SHP77 (cell line): ENCODE measurements around the gene NACC2.
A peak's percentile ranks its signal among the peaks of the same experiment; 100 is the strongest.

Source experiments
- DNase-seq, 2 experiments: peaks; one replicate each; lab custom pipeline; 2025; lab: John Stamatoyannopoulos, UW

Gene NACC2

DNA sequence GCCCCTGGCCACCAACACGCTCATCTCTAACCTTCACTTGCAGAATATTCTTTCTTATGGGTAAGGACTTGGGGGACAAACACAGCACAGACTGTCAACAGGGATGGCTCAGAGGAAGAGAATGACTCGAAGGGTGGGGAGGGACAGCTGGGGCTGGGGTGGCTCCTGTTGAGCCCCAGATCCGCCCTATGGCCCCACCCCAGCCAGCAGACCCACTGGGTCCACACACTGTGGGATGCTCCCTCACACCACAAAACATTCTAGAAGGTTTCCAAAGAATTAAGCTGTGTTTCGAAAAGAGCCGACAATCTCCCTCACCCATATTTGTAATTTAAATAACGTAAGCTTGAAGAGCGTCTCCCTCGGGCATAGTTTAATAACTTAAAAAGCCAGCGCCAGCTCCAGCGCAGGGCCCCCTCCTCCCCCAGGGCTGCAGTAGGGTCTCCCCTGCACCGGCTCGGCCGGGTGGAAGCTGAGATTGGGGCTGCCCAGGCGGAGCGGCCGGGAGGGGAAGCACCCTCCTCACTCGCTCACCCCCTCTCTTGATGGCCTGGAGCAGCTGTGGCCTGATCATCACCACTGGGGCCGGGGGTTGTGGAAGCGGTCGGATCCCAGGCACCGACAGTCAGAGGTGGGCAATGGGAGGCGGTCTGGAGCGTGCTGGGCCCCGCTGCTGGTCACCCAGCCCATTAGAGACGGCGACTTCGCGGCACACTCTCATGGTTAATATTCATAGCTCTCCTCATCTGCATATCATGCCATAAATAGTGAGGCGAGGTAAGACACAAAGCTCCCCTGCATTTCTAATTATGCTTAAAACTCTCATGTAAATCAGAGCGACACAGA is 37.6 kb downstream of the NACC2 start:
- no peak for DNase-seq

DNA sequence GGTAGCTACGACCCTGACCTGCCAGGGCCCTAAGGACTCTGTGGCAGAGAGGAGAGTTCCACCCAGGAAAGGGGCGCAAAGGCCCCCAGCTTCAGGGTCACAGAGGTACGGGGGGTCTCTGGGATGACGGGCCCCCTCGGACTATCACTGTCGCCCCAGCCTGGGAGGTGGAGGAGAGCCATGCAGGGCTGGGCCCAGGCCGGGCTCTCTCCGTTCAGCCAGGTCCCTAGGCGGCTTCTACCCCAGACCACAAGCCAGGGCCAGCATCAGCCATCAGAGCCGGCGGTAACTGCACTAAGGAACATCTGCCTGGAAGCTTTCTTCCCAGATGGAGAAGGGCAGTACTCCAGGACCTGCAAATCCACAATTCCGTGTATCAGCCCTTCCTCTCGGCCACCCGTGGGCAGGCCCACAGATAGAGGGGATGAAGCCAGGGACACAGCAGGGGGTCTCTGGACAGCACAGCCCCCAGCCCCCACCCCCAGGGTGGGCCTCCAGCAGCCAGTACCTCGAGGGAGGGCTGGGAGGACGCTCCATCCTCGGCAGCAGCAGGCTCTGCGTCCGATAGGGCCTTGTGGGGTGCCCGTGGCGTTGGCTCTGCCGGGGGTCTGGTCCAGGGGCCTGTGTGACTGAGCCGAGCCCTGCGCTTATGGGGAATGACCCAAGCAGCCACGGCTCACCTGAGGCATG is 38.4 kb downstream of the NACC2 start:
- no peak for DNase-seq

DNA sequence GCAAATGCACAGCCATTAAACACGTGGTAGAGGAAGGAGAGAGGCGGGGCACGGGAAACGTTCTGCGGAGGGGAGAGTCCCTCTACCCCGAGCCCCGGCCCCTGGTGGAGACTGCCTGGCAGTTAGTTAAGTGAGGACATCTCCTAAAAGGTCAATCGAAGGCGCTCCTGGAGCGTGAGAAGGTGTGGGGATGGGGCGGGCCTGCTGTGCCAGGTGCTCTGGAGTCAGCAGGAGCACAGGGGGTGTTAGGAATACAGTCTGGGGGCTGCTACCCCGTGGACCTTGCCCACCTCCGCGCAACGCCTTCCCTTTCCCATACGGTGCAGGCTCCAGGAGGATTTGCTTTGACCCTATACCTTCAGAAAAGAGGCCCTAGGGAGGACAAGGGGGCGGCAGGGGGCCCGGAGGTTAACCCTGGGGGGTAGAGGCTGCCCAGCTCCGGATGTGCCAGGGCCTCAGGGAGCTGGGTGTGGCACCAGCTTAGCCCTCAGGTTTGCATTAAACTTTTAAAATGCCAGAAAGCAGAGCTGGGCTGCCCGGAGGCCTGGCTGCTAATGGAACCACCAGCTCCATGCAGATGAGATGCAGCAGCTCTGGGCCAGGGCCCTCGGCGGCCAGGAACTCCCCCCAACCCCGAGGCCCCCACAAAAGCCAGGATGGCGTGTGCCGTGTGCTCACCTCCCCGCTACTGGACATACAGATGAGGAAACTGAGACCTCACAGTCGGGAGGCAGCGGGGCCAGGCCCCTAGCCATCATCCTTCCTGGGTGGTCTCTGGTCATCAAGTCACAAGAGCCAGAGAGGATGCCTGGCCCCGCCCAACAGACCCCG is 39.2 kb downstream of the NACC2 start:
- no peak for DNase-seq

DNA sequence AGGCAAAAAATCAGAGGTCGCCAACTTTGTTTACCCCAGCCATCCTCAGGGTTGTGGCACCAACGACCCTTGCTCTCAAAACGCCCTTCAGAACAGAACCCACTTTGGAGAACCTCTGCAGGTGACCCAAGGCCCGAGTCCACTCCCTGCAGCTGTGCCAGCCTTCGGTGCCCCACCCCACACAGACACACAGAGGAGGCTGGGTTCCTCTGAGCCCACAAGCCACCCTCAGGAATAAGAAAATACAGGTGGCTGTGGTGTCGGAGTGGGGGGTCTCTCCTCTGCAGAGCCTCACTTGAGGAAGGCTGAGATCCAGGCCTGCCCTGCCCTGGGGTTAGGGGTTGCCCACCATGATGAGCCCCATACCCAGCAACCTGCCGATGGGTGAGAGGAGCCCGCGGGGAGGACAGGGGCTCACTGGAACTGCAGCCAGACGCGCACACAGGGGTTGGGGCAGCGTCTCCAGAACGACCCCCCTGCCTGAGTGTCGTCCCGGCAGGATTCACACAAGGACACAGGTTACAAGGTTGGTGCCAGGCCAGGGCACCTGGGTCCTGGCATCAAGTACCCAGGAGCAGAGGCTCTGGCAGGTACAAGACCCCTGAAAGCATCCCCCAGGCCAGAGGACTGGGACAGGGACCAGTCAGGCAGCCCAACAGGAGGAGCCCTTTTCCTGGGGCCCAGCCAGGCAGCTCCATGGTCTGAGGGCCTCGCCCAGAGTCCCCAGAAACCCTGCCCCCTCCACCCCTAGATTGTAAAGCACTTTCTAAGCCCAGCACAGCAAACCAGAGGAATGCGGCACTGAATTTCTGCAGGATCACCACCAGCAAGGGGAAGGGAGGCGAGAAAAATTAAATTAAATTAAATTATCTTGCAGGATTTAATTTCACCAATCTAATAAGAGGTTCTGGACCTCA is 40.0 kb downstream of the NACC2 start:
- no peak for DNase-seq

DNA sequence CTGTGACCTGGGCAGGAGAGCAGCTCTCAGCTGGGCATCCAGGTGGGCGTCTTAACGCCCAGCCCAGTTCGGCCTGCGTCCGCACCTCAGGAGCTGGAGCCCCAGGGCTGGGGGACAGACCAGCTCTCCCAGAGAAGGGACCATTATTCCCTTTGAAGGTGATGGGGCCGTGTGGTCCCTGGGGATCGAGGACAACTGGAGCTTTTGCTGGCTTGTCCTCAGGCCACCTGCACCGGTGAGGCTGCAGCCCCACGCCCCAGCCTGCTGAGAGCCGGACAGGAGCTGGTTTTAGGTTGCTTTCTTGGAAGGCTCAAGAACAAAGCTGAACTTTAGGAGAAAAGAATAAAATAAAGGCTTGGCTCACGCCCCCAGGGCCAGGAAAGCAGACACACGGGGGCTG is 40.9 kb downstream of the NACC2 start:
- DNase-seq: no peak

DNA sequence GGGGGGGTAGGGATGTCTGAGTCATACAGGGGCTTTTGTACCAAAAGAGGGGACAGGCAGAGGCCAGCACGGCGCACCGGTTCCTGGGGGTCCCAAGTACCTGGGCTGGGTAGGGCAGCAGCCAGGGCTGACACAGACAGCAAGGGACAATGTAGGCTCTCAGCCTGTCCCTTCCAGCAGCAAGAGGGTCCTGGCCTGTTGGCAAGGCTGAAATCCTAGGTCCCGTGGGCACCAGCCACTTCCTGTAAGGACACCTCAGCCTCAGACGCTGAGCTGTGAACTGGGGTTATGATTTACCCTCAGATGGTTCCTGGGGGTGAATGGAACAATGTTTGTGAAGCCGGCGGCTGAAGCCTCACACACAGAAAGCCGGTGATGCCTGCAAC is 41.3 kb downstream of the NACC2 start:
- no peak for DNase-seq

DNA sequence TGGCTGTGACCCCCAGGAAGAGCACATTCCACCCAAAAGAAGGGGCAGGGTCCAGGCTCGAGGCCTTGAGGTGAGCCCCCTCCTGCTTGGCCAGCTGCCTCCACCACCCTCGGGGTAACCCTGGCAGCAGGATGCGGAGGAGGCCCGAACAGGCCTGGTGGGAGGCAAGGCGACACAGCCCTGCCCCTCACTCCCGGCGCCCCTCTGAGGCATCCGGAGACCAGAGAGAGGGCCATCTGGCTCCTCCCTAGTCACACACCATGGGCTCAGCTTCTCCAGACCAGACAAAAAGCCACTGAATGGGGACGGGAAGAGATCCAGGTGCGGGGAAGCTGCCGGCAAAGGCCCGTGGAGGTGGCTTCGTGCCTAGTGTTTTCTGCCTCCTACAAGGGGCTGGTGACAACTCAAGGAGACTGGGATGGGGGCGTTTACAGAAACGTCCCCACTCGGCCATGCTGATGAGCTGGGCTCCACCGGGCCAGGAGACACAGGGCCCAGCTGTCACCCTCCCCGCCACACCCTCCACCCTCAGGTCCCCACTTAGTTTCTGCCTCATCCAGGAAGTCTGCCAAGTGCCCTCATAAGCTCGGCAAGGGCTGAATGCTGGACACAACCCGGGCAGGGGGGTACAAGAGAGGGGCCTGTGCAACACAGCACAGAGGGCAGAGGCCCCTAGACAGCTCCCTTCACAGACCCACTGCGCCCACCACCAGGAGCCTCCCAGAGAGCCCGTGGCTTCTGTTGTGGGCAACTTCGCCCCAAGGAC is 41.9 kb downstream of the NACC2 start:
- DNase-seq: peak; percentile 26 to 52

DNA sequence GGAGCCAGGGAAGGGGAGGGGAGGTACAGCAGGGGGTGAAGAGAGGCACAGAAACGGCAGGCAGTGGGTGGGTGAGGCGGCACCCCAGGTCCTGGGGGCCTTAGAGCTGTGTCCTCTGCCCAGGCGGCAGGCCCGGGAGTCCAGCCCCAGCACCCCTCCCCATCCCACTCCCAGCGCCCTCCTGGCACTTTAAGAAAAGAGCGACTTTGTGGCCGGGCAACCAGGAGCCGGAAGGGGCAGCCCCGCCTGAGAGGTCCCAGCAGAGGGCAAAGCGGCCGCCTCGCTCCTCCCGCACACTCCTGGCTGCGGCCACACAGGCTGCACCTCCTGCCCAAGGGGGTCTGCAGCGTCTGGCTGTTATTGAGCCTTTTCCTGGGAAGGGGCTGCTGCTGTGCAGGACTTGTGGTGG is 42.6 kb downstream of the NACC2 start:
- DNase-seq: peak in 1 of 2 experiments; percentile 49

DNA sequence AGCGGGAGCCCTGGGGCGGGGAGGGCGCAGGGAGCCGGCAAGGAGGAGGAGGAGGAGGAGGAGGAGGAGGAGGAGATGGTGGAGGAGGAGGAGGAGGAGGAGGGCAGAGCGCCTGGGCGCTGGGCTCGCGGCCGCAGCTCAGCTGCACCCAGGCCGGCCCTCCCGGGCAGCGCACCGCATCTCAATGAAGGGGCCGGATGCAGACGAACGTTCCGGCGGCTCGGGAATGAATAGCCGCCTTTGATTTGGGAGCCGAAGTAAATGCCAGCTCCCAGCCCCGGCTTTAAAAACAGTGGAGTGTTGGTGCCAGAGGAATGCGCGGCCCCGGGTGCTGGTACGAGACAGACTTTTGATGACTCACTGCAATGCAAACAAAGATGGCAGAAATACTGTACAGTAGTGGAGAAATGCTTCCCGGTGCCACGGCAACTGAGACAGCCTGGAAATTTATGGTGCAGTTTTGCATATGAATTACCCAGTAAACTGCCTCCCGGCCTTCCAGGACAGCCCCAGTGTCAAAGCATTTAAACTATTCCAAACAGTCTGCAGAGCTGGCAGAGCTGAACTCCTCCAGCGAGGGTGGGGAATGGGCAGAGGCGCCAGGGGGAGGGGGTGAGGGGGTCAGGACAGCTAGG is 43.1 kb downstream of the NACC2 start:
- peak; percentile 90 to 93 for DNase-seq

DNA sequence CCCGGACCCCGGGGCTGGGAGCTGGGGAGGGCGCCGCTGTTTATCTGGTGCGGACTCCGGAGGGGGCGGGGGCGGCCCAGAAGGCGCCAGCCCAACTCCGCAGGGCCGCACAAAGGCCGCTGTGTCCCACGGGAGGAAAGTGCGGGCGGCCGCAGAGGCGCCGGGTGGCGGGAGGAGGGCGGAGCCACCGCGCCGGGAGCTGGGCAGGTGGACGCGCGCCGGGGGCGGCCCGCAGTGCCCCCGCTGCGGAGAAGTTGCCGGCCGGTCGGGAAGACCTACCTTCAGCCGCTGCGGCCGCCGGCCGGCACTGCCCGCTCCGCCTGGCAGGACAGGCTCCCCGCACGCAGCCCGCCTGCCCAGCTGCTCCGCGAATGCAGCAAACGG is 43.6 kb downstream of the NACC2 start:
- DNase-seq: peak in 1 of 2 experiments; percentile 18

DNA sequence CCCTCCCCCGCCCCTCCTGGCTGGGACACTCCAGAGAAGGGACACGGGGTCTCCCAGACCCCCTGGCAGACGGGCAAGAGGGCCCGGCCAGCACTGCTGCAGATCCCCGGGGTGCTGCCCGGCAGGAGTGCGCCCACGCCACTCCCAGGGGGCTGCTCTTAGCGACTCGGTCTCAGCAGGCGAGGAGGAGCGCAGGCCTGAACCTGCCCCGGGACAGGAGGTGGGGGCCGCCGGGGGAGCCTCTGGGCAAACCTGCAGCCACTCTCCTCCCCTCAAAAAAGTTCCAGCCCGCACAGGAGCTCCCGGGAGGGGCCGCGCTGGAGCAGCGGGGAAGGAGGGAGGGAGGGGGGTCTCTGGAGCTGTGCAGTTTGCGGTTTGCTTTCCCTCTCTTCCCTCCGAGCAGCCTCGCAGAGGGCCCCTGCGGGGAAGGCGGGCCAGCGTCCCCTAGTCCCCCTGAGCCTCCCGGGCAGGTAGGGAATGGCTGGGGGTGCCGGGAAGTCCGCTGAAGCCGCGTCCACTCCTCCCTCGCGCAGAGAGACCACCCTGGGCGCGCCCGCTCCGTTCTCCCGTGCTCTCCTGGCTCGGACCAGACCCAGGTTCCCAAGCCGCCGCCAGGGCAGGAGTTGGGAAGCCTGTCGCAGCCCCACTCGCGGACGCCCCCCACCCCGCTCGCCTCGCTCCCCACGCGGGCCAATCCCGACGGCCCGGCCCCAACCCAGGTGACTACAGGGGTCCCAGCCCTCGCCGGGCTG is 44.2 kb downstream of the NACC2 start:
- no peak for DNase-seq

DNA sequence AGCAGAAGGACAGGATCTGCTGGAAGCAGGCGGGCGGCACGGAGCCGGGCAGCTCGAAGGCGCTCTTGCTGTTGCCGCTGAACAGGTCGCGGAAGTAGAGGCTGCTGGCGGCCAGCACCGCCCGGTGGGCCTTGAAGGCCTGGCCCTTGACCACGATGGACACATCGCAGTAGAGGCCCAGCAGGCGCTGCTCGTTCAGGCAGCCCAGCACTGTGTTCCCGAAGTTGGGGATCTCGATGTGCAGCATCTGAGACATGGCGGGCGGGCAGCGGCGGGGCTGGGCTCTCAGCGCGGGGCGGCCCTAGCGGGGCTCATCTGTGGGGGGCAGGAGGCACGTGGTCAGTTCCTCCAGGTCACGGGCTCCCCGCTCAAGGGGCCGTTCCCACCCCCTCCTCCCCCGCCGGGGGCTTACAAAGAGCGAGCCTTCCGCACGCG is 44.8 kb downstream of the NACC2 start:
- no peak for DNase-seq

DNA sequence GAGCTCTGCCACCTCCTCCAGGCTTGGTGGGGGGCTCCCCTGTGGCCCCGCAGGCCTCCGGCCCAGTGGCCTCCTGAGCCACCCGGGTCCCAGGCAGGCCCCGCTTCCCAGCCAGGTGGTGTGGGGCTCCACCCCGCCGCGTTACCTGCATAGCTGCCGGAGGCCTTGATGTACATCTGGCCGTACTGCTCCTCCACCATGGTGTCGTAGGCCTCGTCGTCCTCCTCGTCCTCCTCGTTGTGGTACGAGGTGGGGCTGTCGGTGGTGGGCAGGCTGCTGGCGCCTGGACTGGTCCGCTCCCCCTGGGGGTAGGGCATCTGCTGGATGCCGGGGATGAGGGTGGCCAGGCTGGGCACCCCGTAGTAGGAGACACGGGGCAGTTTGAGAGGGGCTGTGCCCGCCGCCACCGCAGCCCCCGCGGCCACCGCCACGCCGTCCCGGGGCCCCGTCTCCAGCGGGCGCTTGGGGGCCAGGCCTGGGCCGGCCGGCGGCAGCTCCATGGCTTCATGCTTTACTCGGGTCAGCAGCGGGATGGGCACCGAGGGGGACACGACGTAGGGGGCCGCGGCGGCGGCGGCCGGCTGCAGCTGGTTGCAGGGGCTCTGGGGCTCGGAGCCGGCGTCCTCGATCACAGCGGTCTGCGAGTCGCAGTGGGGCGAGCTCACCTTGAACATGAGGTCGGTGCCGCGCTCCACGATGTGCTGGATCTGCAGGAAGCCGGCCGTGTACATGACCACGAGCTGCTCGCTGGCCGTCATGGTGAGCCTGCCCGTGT is 45.4 kb downstream of the NACC2 start:
- DNase-seq: no peak

DNA sequence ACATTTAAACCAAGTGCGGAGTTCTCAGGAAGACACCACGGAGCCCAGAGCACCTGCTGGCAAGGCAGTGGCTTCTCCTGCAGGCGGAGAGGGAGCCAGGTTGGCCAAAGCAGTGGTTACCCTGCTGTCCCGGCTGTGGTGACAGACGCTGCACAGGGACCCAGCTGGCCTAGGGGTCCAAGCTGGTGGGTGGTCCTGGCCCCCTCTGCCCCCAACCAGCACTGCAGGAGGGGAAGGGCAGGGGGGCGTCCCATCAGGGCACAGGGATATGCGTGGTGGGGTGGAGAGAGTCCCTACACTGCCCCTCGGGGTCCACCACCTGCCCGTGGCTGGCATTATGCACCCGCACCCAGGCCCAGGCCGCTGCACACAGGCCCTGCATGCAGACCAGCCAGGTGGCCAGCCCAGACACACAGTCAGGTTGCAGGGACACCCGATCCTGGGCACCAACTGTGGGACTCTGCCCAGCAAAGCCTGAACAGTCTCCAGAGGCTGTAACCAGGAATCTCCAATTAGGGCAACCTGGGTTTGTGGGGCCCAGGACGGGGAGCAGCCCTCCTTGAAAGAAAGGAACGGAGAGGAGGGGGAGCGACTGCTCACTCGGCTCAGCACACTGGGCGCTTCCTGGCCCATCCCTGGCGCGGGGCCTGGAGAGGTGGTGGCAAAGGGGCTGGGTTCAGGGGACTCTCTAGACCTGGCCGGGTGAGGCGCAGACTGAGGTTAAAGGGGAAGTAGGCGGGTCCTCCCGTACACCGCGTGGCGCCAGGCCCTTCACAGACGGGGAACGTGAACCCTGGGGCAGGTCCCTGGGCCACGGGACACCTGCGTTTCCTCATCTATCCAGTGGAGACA is 46.3 kb downstream of the NACC2 start:
- DNase-seq: no peak

DNA sequence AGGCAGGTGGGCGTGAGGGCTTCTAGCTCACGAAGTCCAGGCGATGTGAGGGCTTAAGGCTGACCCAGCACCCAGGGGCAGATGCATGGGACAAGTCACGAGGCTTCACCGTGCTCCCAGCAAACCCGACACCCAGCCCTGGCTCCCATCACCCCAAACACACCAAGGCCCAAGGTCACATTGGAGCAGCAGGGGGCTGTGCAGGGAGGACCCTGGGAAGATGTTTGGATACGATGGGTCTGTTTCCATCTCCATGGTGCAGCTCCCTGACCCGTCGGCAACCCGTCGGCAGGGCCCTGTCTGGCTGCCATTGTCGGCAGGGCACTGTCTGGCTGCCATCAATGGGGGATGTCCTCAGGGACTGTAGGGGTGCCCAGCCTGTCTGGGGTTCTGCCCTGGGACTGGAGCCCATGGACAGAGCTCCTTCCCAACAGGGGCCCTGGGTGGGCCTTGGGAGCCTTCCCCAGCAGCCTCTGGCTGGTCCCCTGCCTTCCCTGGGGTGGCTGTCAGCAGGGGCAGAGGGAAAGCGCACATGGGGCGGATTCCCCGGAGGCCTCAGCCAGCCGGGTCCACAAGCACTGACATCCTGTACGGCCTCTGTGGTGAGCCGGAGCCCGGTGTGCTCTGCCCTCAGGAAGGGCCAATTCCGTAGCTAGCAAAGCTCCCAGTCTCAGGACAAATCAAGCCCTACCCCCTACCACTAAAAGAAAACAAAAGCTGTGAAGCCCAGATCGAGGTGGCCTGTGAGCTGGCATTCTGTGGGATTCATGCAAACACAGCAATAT is 47.1 kb downstream of the NACC2 start:
- DNase-seq: no peak

DNA sequence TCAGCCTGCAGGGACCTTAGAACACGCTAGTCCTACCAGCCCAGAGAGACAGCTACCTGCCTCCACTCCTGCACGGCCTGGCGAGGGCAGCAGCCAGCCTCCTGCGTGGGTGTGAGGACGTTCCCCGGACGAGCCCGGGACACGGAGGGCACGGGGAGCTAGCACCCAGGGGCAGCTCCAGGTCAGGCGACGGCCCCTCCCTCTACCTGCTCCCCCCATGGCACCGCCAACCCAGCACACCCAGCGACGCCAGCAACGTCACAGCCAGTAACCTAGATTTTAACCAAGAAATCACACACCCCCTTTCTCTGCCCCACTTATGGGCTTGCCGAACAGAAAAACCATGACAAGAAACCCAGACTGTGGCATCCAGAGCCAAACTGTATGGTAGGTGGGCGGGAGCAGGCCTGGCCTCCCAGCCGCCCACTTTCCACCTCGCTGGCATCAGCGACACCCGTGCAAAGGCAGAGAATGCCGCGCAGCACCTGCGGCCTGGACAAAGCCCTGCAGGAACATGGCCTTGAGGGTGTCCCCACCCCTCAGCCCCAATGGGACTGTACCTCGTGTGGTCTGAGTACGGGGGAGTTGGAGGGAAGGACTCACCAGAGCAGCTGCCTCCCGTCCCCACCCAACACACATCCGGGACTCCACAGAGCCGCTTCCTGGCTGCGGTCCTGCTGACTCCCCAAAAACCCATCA is 47.9 kb downstream of the NACC2 start:
- DNase-seq: no peak
